SK-N-MC (cell line): ENCODE measurements around the gene S1PR2.

Experiments used
- DNase-seq: peaks from one replicate; pipeline ENCODE4 v3.0.0-alpha.2; 2011; ENCODE audit warnings: low read depth, low spot score
- H3K27ac ChIP-seq: fragments of 200-600 bp; sonication (generic); 2 replicates; pipeline ENCODE4 v1.5.1; 2016; ENCODE audit warnings: mixed run types
- H3K36me3 ChIP-seq: fragments of 200-600 bp; sonication (generic); 2 replicates; pipeline ENCODE4 v1.6.1; 2017; ENCODE audit warnings: antibody characterized with exemption, low read length, mixed read lengths; ENCODE audit not compliant: insufficient read depth
- H3K4me3 ChIP-seq: fragments of 200-600 bp; sonication (generic); 2 replicates; pipeline ENCODE4 v1.5.1; 2016
- H3K9ac ChIP-seq: fragments of 200-600 bp; sonication (generic); 2 replicates; pipeline ENCODE4 v1.8.0; 2017; ENCODE audit warnings: mixed run types, mixed read lengths; ENCODE audit not compliant: insufficient read length
- H3K9me3 ChIP-seq: fragments of 200-600 bp; sonication (generic); 2 replicates; pipeline ENCODE4 v1.6.1; 2017; ENCODE audit warnings: low read depth, mild to moderate bottlenecking, antibody characterized with exemption, low read length, moderate library complexity, mixed read lengths
- EZH2 ChIP-seq: fragments of 200-600 bp; sonication (generic); IDR thresholded peaks from one replicate; pipeline ENCODE4 v1.6.1; 2017; ENCODE audit warnings: antibody characterized with exemption
- FOXP2 ChIP-seq: optimal IDR thresholded peaks from 2 replicates; pipeline ENCODE3; 2011; ENCODE audit warnings: mild to moderate bottlenecking, moderate library complexity; ENCODE audit not compliant: insufficient read depth; ENCODE audit errors: extremely low read length, control extremely low read depth
- POLR2AphosphoS5 ChIP-seq: IDR thresholded peaks from 2 replicates; pipeline ENCODE4 v1.6.1; 2012; ENCODE audit warnings: mild to moderate bottlenecking, low read depth, low read length, borderline replicate concordance

Gene S1PR2

DNA sequence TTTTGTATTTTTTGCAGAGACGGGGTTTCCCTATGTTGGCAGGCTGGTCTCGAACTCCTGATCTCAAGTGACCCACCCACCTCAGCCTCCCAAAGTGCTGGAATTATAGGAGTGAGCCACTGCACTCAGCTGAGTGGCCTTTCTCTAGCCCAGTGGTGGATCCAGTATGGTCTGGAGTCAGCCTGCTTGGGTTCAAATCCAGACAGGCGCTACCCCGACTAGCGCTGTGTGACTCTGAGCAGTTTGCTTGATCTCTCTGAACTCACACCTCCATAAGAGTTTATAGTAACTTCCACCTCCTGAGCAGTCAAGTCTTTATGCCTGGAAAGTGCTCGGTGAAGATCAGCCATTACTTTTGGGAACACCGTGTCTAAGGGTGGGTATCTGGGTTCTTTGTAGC is 10.4 kb downstream of the S1PR2 start:
- Histone ChIP-seq H3K9ac (no peak overlapping the region), H3K36me3 (no peaks in the 10 kb centered on the region; the same call in 1 of the 2 replicates), H3K27ac (no peak overlapping the region), H3K9me3 (no peaks in the 10 kb centered on the region), H3K4me3 (no peak overlapping the region)
- DNase-seq = no peak
- TF ChIP-seq FOXP2 (no peak), POLR2AphosphoS5 (no peak), EZH2 (no peak)

DNA sequence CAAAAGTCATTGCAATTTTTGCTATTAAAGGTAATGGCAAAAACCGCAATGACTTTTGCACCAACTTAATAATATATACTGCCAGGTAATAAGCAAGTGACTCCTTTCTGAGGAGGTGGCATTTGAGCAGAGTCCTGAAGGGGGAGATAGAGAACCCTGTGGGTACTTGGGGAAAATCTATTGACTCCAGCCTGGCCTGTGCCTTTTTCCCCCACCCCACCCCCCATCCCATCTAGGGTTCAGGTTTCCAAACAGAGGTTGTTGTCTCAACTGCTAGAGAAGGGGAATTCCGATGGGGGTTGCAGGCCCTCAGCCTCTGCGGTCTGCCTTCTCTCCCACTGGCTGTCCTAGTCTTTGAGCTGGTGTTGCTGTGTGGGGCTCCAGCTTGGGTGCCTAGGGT is 11.5 kb downstream of the S1PR2 start:
- Histone ChIP-seq H3K4me3 (no peak overlapping the region), H3K27ac (no peak overlapping the region), H3K9me3 (no peaks in the 10 kb centered on the region), H3K9ac (no peak overlapping the region), H3K36me3 (no peaks in the 10 kb centered on the region; the same call in 1 of the 2 replicates)
- no peak for DNase-seq
- TF ChIP-seq EZH2 = no peak
- no peak for TF ChIP-seq FOXP2
- TF ChIP-seq POLR2AphosphoS5 = no peak

DNA sequence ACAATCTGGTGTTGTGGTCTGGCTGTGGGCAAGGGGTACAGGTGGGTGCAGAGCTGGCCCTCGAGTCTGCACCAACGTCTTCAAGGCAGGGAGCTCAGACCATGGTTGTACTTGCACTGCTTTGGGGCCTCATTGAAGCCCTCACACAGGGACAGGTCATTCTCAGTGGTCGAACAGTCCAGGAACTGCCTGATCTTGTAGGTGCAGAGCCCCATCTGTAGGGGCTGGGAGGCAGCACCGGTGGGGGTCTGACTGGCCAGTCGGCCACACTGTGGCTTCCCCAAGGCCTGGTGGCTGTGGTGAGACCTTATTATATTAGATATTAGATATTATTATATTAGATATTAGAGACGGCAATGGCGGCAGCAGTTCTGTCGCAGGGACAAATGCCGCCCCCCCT is 14.0 kb downstream of the S1PR2 start:
- DNase-seq = no peak
- Histone ChIP-seq H3K36me3 (no peaks in the 10 kb centered on the region), H3K9ac (no peak overlapping the region), H3K4me3 (no peak overlapping the region), H3K27ac (no peak overlapping the region), H3K9me3 (no peaks in the 10 kb centered on the region)
- no peak for TF ChIP-seq FOXP2
- no peak for TF ChIP-seq POLR2AphosphoS5

DNA sequence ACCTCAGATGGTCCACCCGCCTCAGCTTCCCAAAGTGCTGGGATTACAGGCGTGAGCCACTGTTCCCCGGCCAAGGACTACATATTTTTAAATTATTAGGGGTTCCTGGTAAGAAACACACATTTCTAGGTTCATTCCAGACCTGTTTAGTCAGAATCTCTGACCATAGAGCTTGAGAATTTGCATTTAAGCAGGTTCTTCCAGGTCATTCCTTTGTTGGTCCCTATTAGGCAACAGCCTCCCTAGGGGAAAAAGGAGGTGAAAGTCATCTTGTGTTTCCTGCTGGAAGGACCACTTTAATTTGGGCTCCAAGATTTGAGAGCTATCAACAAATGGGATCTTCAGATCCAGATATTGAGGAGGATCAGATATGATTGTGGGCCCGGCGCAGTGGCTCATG is 16.3 kb downstream of the S1PR2 start:
- no peaks in the 10 kb centered on the region for H3K36me3 ChIP-seq
- no peak for DNase-seq
- no peak overlapping the region for H3K27ac ChIP-seq
- no peak overlapping the region for H3K4me3 ChIP-seq
- no peaks in the 10 kb centered on the region for H3K9me3 ChIP-seq
- no peak overlapping the region for H3K9ac ChIP-seq
- TF ChIP-seq POLR2AphosphoS5 (no peak), EZH2 (no peak), FOXP2 (no peak)

DNA sequence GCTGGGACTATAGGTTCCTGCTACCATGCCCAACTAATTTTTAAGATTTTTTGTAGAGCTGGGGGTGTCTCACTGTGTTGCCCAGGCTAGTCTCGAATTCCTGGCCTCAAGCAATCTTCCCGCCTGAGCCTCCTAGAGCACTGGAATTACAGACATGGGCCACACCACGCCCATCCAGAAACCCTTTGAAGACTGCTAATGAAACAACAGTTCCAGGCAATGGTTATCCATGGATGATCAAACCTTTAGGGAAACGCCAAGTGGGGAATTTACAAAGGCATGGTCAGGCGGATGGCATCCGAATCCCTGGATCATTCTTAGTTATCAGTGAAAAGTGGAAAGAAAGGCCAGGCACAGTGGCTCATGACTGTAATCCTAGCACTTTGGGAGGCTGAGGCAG is 19.4 kb downstream of the S1PR2 start:
- no peaks in the 10 kb centered on the region for H3K9me3 ChIP-seq
- no peak overlapping the region for H3K27ac ChIP-seq
- TF ChIP-seq FOXP2 = no peak
- TF ChIP-seq POLR2AphosphoS5 = no peak
- H3K36me3 ChIP-seq = no peaks in the 10 kb centered on the region
- H3K9ac ChIP-seq = no peak overlapping the region
- H3K4me3 ChIP-seq = no peak overlapping the region
- DNase-seq = no peak

DNA sequence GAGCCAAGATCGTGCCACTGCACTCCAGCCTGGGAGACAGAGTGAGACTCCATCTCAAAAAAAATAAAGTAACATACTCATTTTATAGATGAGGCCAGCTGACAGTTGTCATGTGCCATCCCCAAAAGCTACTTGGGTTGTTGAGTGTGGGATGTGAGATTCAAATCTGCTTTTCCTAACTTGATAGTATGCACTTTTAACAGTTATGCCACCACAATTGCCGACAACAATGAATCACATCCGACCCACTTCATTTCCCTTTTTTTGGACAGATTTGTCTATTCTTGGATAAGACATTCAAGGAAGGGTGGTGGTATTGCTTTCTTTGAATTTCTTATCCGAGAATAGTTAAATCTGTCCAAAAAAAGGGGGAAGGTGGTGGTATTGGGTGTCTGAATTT is 20.1 kb downstream of the S1PR2 start:
- H3K9ac ChIP-seq = no peak overlapping the region
- no peak for TF ChIP-seq EZH2
- TF ChIP-seq FOXP2 = no peak

DNA sequence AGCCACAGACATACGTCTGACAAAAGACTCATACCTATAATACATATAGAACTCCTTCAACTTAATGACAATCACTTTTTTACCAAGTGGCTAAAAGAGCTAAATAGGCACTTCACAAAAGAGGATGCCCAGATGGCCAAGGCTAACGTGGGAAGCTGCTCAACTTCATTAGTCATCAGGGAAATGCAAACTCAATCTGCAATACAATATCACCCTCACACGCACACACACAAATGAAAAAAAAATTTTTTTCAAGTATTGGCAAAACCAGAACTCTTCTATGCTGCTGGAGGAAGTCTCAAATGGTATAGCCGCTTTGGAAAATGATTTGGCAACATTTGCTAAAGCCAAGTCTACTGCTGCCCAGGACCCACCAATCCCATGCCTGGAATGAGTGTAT is 21.8 kb downstream of the S1PR2 start:
- no peak overlapping the region for H3K9ac ChIP-seq
- no peak overlapping the region for H3K27ac ChIP-seq

More for the DNA sequence above, 20.1 kb downstream of the S1PR2 start:
- Histone ChIP-seq H3K36me3 (no peaks in the 10 kb centered on the region), H3K4me3 (no peak overlapping the region), H3K9me3 (no peaks in the 10 kb centered on the region), H3K27ac (no peak overlapping the region)
- DNase-seq = no peak

DNA sequence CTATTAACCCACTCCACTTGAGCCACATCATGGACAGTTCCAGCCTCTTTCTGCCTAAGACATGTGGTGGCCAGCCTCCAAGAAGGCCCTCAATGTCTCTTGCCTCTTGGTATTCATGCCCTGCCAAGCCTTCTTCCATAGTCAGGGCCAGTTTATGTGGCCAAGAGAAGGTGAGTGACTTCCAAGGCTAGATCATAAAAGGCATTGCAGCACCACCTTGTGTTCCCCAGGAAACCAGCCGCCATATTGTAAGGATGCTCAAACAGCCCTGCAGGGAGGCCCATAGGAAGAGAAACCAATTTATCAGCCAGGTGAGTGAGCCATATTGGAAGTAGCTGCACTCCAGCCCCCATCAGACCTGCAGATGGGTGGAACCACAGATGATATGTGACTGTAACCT is 24.1 kb downstream of the S1PR2 start:
- TF ChIP-seq FOXP2 (no peak), POLR2AphosphoS5 (no peak), EZH2 (no peak)
- Histone ChIP-seq H3K9ac (no peak overlapping the region), H3K4me3 (no peak overlapping the region), H3K27ac (no peak overlapping the region), H3K9me3 (no peaks in the 10 kb centered on the region), H3K36me3 (no peaks in the 10 kb centered on the region)
- no peak for DNase-seq

More for the DNA sequence above, 21.8 kb downstream of the S1PR2 start:
- Histone ChIP-seq H3K9me3 (no peaks in the 10 kb centered on the region), H3K4me3 (no peak overlapping the region), H3K36me3 (no peaks in the 10 kb centered on the region)
- TF ChIP-seq POLR2AphosphoS5 = no peak
- no peak for DNase-seq

DNA sequence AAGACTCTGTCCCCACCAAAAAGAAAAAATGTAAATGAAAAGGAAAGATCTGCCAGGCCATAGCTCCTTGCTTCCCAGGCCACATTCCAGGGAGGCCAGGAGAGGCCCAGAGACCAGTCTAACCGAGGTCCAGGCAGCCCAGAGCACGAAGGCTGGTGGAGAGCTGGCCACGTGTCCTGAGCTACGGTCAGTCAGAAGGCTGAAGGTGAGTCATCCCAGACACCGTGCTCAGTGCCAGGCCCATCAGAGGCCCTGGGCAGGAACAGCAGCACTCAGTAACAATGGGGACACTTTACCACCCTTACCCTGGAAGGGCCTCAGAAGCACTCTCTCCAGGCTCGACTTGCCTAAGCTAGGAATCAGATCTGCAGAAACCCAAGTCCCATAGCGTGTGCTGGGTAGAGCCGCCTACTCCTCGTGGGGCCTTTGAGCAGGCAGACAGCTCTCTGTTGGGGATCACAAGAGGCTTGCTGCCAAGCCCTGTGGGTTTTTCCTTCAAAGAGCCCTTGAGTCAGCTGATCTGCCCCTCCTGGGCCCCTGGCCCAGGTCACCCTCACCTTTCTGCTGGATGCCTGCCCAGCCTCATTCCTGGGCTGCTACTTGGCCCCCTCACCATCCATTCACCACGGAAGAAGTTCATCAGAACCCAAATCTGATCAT is 24.8 kb downstream of the S1PR2 start:
- Histone ChIP-seq H3K36me3 (no peaks in the 10 kb centered on the region), H3K9me3 (no peaks in the 10 kb centered on the region), H3K4me3 (no peak overlapping the region), H3K9ac (no peak overlapping the region), H3K27ac (no peak overlapping the region)
- TF ChIP-seq POLR2AphosphoS5 = no peak
- TF ChIP-seq EZH2 = no peak
- TF ChIP-seq FOXP2 = no peak
- DNase-seq = no peak
